Cardiac fibroblast (primary cell): ENCODE results near the gene TSPAN16.

ENCODE experiments used
- DNase-seq, 2 donors: peaks; one replicate each; pipeline versions ENCODE4 v3.0.0 to v3.0.0-alpha.2; 2010; ENCODE audit warnings: low read depth in 2 of 2
- H3K4me3 ChIP-seq, 2 donors: replicated peaks in 1 of 2; 1 replicate in 1 of 2; 2 replicates in 1 of 2; pipeline ENCODE4 v1.5.1; 2011; ENCODE audit warnings: low read depth in 2 of 2, low read length in 2 of 2, mild to moderate bottlenecking in 2 of 2, moderate library complexity in 1 of 2
- CTCF ChIP-seq: IDR thresholded peaks from one replicate; pipeline ENCODE4 v1.5.1; 2011; ENCODE audit warnings: low read depth, mild to moderate bottlenecking, low read length, inconsistent platforms

Gene TSPAN16

DNA sequence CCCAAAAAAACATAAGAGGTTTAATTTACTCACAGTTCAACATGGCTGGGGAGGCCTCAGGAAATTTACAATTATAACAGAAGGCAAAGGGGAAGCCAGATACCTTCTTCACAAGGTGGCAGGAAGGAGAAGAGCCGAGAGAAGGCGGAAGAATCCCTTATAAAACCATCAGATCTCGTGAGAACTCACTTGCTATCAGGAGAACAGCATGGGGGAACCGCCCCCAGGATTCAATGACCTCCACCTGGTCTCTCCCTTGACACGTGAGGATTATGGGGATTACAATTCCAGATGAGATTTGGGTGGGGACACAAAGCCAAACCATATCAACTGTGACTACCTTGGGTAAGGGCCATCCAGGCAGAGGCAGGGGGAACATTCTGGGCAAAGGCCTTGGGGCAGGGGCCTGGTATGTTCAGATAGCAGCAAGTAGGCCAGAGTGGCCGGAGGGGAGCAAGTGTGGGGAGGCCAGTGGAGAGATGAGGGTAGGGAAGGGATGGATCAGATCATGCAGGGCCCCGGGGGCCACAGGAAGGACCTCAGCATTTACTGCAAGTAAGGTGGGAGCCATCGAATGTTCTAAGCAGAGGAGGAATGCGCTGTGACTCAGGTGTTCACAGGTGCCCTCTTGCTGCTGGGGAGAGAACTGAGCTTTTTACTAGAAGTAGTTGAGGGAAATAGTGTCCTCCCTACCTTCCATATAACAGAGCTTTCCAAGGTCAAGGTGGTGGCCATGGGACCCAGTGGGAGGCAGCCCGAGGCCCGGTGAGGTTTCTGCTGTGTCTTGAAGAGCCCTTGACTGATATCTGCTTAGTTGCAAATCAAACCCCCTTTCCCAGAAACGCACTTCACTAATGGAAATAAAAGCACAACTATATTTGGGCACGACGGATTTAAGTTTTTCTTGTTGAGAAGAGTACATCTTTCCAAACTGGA, 25.5 kb downstream of the TSPAN16 start:
- no peak for TF ChIP-seq CTCF
- no peak overlapping the region for H3K4me3 ChIP-seq

GRCh38 chr19:11322269-11323024, 26.5 kb downstream of the TSPAN16 start:
- no peak for DNase-seq

More for the DNA sequence above, 25.5 kb downstream of the TSPAN16 start:
- DNase-seq: no peak

GRCh38 chr19:11323601-11324078, 27.7 kb downstream of the TSPAN16 start:
- no peak for DNase-seq
- H3K4me3 ChIP-seq: peak overlapping the region in 1 of 2 donors; percentile 7
- TF ChIP-seq CTCF: no peak

More at GRCh38 chr19:11322269-11323024, 26.5 kb downstream of the TSPAN16 start:
- no peak overlapping the region for H3K4me3 ChIP-seq
- no peak for TF ChIP-seq CTCF

GRCh38 chr19:11324079-11324661, 28.2 kb downstream of the TSPAN16 start:
- TF ChIP-seq CTCF: no peak
- DNase-seq: peak; percentile 97
- peak overlapping the region in 1 of 2 donors; percentile 7 for H3K4me3 ChIP-seq

GRCh38 chr19:11324748-11325389, 28.9 kb downstream of the TSPAN16 start:
- no peak overlapping the region for H3K4me3 ChIP-seq
- DNase-seq: peak in 1 of 2 donors; percentile 20
- TF ChIP-seq CTCF: no peak

GRCh38 chr19:11325544-11325943, 29.6 kb downstream of the TSPAN16 start:
- DNase-seq: no peak
- H3K4me3 ChIP-seq: no peak overlapping the region
- TF ChIP-seq CTCF: no peak
